Stimulated activated CD8-positive, alpha-beta memory T cell treated with anti-CD3 and anti-CD28 coated beads, Interleukin-15, amount 100 ng/mL, for 4 hours (primary cell): ENCODE data around the gene CCDC78.

Source experiments
- DNase-seq, 2 donors: peaks; one replicate each; pipeline ENCODE4 v3.0.0-alpha.2; 2020; ENCODE audit warnings: low read depth in 2 of 2

Gene CCDC78

DNA sequence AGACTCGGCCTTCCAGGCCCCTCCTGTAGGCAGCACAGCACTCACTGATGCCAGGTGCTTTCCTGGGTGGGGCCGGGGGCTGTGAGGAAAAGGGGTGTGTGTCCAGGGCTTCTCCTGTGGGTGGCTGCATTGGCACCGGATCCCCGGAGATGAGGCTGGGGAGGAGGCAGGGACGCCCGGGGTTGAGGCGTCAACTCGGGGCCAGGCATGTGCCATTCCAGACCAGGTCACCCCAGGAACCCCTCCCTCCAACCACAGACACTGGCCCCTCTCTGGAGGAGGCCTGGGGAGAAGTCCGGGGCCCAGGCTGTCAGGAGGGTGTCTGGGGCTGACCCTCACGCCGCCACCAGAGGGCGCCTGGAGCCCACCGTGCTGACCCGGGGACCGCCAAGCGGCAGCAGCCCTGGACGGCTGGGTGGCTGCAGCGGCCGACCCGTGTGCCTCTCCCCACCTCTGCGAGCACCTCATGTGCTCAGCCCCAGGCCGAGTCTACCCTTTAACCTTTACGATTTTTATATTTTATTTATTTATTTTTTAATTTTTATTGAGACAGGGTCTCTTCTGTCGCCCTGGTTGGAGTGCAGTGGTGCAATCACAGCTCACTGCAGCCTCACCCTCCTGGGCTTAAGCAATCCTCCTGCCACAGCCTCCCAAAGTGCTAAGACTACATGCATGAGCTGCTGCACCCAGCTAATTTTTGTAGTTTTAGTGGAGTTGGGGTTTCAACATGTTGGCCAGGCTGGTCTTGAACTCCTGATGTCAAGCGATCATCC lies 14.5 kb downstream of the CCDC78 start:
- DNase-seq, result peak in 1 of 2 donors; percentile 58

DNA sequence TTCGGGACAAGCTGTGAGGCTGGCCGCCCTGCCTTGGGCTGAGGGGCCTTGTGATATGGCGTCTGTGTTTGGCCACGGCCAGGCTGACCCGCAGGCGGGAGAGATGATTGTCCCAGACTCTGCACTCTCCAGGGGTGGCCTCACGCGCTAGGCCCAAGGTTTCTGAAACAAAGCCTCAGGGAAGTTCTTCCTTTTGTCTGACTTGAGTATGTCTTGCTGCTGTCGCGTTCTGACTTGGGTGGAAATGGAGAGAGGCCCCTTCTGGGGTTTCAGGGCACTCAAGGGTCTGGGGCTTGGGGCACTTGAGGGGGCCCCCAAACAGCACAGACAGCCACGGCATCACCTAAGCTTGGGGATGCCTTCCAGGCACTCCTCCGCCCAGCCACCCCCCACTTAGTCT lies 15.2 kb downstream of the CCDC78 start:
- DNase-seq, result no peak

DNA sequence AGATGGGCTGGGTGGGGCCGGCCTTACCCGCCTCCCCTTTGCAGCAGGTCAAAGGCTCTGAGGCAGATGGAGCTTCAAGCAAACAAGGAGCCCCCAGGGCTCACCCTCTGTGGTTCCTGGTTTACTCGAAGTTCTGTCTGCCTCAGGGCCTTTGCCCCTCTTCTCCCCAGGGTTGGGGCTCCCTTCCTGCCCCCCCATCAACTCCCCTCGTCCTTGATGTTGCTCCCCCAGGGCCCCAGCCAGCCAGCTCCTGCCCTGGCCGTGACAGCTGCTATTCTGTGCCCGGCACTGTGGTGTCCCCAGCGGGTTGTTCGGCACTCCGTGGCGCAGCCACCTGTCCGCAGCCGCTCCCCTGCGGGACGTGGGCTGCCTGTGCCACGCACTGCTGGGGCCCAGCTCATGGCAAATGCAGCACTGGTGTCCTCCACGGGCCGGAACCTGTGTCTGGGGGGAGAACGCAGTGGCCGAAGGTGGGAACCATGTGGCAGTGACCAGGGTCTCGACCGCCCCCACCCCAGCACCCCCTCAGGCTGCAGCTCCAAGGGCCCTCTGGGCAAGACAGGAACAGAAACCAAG lies 15.7 kb downstream of the CCDC78 start:
- no peak for DNase-seq

DNA sequence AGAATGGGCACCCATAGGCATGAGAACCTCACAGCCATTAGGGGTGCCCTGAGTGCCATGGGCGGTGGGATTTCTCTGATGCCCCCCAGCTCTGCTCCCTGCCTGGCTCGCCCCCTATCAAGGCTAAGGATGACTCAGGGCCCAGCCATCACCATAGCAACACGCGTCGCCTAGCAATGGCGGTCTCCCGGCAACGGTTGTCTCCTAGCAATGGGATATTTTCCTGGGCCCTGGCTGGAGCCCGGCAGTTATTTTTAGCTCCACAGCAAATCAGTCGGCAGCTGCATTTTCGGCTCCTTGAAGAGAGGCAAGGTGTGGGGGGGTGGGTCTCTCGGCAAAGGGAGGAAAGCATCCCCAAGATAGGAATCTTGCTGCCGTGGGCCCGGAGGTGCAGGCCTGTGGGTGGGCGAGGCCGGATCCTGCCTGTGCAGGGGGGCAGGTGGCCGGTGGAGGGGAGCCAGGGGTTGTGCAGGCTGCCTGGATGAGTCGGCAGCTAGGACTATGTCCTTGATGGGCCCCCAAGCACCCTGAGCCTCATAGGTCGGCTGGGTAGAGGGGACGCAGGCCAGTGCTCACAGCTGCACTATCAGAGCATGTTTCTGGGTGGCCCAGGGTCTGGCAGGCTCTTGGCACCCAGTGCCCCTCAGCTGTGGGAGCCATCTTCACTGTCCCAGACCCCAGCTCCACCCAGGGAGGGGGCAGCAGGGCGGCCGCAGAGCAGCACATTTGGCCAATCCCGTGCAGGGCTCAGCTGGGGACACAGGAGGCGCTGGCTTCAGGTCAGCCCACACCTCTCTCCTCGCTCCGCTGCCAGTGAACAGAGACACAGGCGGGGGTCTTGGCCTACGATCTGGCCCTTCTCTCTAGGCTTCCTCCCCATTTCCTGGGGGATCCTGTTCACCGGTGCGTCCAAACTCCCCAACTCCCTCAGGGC lies 16.4 kb downstream of the CCDC78 start:
- no peak for DNase-seq

DNA sequence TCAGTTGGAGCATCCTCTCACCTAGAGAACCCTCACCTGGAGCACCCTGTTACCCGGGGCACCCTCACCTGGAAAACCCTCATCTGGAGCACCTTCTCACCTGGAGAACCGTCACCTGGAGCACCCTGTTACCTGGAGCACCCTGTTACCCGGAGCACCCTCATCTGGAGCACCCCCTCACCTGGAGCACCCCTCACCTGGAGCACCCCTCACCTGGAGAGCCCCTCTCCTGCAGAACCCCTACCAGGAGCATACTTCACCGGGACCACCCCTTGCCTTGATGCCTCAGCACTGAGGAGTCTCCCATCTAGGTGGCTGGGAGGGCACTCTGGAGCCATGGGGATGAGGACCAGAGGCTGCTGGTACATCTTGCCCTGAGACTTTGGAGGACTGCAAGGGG lies 17.3 kb downstream of the CCDC78 start:
- DNase-seq, result no peak

DNA sequence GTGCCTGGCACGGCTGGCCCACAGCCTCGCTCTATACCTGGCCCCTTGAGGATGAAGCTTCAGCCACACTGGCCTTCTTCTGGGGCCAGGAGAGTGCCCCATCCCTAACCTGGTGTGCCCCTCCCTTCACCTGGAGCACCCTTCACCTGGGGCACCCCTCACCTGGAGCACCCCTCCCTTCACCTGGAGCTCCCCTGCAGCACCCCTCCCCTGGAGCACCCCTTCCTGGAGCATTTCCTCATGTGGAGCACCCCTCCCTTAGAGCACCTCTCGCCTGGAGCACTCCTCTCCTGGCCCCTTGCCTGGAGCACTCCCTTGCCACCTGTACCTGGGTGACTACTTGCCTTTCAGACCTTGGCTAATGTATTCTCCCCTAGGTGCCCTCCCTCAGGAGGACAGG lies 18.2 kb downstream of the CCDC78 start:
- DNase-seq, result no peak

DNA sequence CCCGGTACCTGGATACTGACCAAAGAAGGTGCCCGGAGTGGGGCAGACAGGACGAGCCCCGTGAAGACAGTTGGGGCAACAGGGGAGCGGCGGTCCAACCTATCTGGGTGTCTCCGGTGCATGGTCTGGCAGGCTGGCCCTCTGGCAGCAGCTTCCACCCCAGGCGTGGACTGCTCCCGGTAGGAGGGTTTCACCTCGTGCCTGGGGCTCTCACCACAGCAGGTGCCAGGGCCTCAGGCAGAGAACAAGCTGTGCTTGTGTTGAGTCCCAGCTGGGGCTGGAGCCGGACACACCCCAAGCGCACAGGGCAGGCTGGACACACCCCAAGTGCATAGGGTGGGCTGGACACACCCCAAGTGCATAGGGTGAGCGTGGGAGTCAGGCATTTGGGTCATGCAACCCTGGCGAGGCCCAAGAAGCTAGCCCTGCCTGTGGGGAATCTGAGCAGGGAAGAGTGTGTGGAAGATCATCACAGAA lies 19.1 kb downstream of the CCDC78 start:
- DNase-seq, result no peak

DNA sequence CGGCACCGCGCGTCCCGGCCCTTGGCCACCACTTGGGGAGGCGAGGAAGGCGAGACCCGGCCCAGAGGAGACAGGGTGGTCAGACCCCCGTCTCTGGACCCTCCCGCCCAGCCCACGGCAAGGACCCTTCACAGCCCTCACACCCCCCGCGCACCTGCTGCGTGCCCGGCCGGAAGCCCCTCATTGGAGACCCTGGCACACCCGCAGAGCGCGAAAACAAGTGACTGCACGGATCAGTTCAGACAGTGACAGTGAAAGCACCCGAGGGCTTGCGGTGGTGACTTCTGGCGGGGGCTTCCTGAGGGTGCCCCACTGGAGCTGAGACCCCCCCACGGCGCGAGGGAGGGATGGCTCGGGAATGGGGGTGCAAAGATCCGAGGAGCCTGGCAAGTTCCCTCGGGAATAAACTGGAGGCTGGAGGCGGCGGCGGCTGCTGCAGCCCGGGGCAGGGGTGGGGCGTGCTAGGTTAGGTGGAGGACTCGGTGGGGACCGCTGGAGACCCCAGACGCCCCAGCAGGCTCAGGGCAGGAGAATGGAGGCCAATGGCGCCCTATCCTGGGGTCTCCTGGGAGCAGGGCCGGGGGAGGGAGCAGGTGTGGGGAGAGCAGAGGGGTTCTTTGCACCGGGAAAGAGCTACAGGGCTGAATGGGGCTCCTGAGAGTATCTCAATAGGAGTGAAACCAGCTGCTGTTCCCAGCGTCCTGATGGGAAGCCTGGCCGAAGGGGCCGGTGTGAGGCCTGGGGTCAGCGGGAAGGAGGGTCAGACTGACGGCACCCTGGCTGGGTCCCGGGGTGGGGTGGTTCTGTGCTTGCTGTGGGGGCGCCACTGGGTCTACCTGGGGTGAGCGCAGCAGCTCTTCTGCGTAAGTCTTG lies 19.8 kb downstream of the CCDC78 start:
- no peak for DNase-seq

DNA sequence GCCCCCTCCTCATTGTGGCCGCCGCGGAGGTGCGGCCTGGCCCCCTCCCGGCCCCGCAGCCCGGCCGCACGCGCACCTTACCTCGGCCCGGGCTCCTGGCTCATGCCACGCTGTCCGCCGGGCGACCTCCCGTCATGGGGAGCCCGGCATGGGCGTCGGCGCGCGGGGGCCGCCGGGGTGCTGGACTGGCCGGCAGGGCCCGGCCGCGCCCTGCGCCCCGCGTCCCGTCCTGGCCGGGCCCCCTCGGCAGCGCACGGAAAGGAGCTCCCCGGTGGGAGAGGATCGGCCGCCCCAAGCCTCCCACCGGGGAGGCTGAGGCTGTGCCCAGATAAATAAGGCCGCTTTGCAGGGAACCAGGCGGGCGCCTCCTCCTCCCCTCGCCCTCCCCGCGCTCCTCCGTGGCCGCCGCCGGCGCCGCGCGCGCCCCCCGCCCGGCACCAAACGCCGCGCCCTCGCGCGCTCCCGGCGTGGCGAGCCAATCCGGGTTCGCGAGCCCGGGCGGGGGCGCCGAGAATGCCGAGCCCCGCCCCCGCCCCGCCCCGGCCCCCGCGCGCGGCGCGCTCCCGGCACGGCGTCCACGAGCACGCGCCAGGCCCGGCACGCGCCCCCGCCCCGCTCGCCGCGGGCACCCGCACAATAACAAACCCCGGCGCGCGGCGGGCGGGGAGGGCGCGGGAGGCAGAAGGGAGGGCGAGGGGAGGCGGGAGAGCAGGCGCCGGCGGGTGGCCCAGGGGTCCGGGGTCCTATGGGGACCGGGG lies 20.6 kb downstream of the CCDC78 start, which contains the start of gene FBXL16:
FBXL16 (minus strand) TSS at position 371 of the 758 bp plus-strand sequence. CDS start 8,396 bp downstream, outside the sequence.
- no peak for DNase-seq

DNA sequence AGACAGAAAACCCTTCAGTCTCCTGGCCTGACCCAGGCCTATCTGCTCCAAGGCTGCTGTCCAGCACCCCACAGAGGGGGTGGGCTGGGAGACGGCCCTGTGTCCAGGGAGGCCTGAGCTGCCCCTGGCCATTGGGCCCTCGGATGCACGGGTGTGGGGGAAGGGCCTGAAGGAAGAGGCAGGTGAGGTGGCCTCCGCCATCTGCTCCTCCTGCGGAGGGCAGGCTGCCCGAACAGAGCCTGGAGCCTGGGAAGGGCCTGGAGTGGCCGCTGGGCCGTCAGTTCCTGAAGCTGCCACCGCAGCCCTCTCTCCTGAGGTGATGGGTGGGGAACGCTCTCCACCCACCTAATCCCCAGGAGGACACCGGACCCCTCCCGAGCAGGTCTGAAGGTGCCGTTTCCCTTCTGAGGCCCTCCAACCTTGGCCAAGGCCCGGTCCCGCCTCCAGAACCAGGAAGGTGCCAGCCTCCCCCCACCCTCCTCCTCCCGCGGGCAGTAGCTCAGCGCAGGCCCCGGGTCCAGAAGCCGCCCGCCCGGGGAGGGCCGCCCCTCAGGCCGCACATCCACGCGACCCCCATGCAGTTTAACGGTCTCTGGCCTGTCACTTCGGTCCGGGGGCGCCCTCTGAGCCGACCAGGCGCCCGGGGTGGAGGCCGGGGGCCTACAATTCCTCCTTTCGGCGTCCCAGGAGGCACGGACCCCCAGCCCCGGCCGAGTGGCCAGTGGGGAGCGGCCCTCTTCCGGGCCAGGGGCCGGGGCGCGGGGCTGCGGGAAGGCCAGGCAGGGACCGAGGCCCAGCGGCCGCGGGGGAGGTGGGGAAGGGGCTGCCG lies 21.5 kb downstream of the CCDC78 start:
- DNase-seq, result no peak

DNA sequence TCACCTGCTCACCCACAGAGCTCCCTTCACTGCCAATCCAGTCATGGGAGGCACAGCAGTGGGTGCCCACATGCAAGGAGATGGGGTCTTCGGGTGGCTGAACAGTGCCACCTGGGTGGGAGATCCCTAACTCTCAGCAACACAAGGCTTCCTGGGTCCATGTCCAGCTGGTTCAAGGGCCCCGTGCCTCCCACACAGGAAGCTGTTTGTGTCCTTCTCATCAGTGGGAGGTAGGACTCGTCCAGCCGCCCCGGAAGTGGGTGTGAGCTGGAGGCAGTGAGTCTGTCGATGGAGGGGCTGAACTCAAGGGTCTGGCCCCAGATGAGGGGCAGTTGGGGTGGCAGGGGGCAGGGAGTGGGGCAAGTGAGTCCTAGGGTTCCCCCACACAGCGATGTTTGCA lies 22.2 kb downstream of the CCDC78 start:
- no peak for DNase-seq

DNA sequence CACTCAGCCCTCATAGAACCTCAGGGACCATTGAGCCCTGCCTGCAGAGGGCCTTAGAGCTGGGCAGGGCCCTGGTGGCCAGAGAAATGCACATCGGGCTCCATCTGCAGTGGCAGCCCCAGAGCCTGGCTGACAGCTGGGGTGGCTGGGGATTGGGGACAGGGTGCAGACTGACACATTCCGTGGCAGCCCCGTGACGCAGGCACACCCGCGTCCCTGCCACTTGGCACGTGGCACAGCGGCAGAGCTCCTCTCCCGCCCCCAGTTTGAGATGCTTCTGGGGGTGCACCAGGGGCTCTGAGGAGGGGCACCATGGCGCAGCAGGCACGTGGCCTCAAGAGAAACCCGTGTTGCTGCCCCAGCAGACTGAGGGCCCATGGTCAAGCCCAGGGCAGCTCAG lies 22.8 kb downstream of the CCDC78 start:
- no peak for DNase-seq

DNA sequence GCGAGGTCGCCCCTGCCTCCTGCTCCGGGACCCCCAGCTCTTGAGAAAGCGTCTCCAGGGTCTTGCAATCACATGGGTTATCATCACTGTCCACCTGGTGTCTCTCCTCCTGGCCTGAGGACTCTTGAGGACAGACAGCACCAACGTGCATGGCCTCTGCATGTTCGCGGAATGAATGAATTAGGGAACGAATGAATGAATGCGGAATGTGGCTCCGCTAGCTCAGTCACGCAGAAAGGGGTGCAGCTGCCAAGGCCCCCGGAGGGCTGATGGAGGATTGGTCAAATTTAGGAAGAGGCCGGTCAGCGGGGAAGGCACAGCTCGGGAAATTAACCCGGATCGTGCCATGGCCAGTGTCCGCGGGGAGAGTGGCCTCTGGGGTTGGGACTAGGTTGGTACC lies 23.9 kb downstream of the CCDC78 start:
- no peak for DNase-seq

DNA sequence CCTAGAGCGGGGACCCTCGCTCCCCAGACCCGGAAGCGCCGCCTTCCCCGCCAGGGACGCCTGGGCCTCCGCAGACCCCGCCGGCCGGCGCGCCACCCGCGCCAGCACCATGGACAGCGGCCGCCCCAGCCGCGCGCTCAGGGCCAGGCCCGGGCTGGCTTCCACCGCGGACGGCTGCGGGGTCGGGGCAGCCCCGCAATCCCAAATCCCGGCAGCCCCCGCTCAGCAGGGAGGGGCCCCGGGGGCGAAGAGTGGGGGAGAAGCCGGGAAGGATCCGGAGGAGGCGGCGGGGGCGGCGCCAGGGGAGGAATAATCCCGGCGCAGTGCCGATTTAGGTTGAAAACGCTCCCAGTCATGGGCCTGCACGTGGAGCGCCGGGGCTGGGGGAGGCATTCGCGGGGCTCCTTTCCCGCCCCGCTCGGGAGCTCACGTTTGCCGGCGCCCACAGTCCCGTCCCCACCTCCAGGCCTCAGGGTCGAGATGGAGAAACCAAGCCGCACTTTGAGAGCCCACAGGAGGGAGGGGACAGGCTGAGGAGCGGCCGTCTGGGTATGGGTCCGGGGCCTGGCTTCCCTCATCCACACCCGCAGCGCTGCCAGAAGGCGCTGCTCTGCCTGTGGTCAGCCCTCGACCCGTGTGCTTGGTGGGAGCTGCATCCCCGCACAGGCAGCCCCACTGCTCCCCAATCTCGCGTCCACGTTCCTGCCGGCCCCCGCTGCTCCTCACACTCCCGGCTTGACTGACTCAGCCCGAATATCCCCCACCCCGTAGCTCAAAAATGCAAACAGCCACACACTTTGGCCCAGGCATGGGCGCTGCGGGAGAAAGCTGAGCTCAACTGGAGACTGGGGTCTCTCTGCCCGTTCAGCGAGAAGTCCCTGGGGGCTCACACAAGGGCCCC lies 25.3 kb downstream of the CCDC78 start:
- DNase-seq, result no peak

DNA sequence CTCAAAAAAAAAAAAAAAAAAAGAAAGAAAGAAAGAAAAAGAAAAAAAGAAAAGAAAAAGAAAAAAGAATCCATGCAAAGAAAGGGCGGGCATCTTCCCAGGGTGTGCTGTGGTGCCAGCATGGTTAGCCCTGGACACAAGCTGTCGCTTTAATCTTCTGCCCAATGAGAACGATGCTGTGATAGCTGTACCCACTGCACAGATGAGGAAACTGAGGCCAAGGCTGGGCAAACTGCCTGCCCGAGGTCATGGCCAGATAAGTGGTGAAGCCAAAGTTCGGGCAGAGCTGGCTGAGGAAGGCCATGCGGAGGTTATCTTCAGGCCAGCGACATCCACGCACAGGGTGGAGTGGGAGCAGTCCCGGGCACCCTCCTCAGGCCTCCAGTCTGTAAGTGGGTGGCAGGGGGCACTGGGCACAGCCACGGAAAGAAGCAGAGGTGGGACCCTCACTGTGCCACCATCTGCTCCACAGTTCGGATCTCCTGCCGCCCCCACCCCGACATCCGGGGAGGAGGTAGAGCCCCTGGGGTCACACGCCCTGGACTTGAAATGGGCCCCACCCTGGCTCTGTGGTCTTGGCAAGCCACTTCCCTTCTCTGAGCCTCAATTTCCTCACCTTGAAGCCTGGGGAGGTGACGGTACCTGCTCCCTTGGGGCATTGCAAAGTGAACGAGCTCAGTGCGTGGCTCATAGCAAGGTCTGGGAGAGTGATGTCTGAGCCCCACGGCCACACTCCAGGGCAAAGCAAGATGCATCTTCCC lies 27.2 kb downstream of the CCDC78 start:
- DNase-seq, result no peak

DNA sequence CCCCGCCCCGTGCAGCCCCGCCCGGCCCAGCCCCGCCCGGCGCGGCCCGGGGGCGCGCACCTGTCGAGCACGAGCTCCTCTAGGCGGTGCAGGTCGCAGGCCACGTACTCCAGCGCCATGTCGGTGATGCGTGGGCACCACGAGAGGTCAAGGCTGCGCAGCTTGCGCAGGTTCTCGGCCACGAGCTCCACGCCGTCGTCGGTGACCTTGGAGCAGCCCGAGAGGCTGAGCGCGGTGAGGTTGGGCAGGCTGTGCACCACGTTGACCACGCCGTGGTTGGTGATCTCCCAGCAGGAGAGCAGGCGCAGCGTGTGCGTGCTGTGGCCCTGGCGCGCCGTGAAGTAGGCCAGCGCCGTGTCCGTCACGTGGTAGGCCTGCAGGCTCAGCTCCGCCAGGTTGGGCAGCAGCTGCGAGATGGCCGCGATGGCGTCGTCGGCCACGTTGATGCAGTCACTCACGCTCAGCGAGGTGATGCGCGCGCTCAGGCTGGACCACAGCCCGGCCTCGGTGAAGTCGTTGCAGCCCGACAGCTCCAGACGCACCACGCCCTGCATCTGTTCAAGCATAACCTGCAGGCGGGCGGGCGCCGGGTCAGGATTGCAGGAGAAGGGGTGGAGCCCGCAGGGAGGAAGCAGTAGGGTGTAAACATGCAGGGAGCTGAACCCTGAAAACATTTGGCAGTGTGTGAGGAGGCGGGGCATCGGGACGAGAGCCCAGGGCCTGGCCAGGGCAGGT lies 30.7 kb downstream of the CCDC78 start:
- DNase-seq, result peak; percentile 43 to 49

DNA sequence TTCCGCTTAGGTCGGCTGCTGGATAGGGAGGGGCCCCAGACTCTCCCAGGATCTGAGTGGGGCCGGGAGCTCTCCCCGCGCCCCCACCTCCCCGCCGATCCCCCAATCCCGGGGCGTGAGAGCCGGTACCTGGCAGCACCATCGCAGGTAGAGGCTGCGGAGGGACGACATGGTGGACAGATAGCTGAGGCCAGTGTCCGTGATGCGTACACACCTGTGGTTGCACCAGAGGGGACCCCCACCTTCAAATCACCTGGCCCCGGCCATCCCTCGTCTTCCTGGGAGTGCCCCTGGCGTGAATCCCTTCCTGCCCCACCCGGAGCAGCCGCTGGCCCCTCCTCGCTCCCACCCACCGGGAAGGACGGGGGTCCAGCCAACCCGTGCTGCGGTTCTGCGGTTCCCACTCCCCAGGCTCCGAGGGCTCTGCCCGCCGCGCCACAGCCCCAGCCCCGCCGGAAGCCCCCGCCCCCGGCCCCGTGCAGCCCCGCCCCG lies 31.3 kb downstream of the CCDC78 start:
- DNase-seq, result no peak
